HAP-1 (cell line): Measurements from ENCODE around the gene EXT2.

Source experiments
- DNase-seq, 2 experiments: peaks; one replicate each; pipeline ENCODE4 v3.0.0-alpha.2; 2016 to 2020; ENCODE audit warnings: low spot score in 2 of 2
- H3K27me3 ChIP-seq: fragments of 250-450 bp; sonication (Bioruptor Pico); 2 replicates; pipeline ENCODE4 v1.5.1; 2020; ENCODE audit warnings: low read depth, mild to moderate bottlenecking, moderate library complexity
- H3K36me3 ChIP-seq: fragments of 250-450 bp; sonication (Bioruptor Pico); replicated peaks from 2 replicates; pipeline ENCODE4 v1.5.1; 2020; ENCODE audit warnings: mild to moderate bottlenecking
- H3K4me1 ChIP-seq: fragments of 250-450 bp; sonication (Bioruptor Pico); 2 replicates; pipeline ENCODE4 v1.5.1; 2020; ENCODE audit warnings: mild to moderate bottlenecking
- H3K4me3 ChIP-seq: fragments of 250-450 bp; sonication (Bioruptor Pico); 2 replicates; pipeline ENCODE4 v1.5.1; 2020; ENCODE audit warnings: mild to moderate bottlenecking, moderate library complexity
- H3K9me3 ChIP-seq: fragments of 250-450 bp; sonication (Bioruptor Pico); 2 replicates; pipeline ENCODE4 v1.5.1; 2020; ENCODE audit warnings: mild to moderate bottlenecking, moderate library complexity
- in situ Hi-C: fragments of 300-500 bp; cut with MboI; formaldehyde crosslinking; loops from 3 replicates; pipeline ENCODE4 v1.14.3; 2020; ENCODE audit warnings: low sequenced_read_pairs, inconsistent platforms, mixed read lengths

Gene EXT2

DNA sequence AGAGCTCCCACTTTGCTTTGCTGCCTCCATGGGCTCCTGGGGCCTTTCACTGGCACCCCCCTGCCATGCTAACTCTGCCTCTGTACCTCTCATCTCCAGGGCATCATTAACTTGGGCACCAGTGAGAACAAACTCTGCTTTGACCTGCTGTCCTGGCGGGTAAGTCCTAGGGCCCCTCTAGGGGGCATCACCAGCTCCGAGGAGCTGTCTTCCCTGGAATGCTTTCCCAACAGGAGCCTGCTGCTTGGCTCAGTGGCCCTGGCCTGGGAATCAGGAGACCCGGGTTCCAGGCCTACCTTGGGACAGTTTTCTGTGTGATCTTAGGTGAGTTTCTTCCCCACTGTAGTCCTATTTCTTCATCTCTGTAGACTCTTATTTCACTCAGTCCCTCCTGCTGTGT lies 24.3 kb upstream of the EXT2 start:
- no peaks in the 10 kb centered on the region for H3K4me1 ChIP-seq
- H3K27me3 ChIP-seq, result no peaks in the 10 kb centered on the region
- no peaks in the 10 kb centered on the region for H3K9me3 ChIP-seq
- H3K36me3 ChIP-seq, result peaks cover 4% of the 10 kb centered on the region
- in situ Hi-C loops, result no loop called here
- DNase-seq, result no peak
- H3K4me3 ChIP-seq, result no peak overlapping the region

GRCh38 chr11:44072757-44073658 lies 22.5 kb upstream of the EXT2 start:
- in situ Hi-C loops, result no loop called here

DNA sequence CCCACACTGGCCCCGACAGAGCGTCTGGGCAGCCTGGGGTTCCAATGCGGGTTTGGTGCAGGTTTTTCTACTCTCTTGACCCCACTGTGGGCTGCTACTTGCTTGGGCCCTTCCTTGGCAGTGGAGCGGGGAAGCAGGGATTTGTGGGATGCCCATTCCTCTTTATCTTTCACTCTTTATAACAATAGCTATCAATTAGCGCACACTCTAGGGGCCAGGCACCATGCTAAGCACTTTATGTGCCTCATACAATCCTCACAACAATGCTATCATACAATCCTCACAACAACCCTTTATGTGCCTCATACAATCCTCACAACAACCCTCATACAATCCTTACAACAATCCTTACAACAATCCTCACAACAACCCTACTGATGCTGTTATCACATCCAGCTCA lies 16.7 kb upstream of the EXT2 start:
- Histone ChIP-seq H3K36me3 (no peaks in the 10 kb centered on the region), H3K4me3 (no peak overlapping the region), H3K27me3 (no peaks in the 10 kb centered on the region), H3K4me1 (peaks cover 3% of the 10 kb centered on the region), H3K9me3 (no peaks in the 10 kb centered on the region)
- in situ Hi-C loops, result no loop called here
- no peak for DNase-seq

More at GRCh38 chr11:44072757-44073658, 22.5 kb upstream of the EXT2 start:
- Histone ChIP-seq H3K36me3 (peaks cover 4% of the 10 kb centered on the region), H3K4me3 (no peak overlapping the region), H3K27me3 (no peaks in the 10 kb centered on the region), H3K9me3 (no peaks in the 10 kb centered on the region), H3K4me1 (peaks cover 3% of the 10 kb centered on the region)
- DNase-seq, result no peak

- no peak for DNase-seq
- H3K36me3 ChIP-seq, result no peaks in the 10 kb centered on the region
- in situ Hi-C loops, result no loop called here
- peaks cover 3% of the 10 kb centered on the region for H3K4me1 ChIP-seq
- no peak overlapping the region for H3K4me3 ChIP-seq
- no peaks in the 10 kb centered on the region for H3K9me3 ChIP-seq
- H3K27me3 ChIP-seq, result no peaks in the 10 kb centered on the region
These were observed 16.1 kb upstream of the EXT2 start for GRCh38 chr11:44079376-44079775.

GRCh38 chr11:44080951-44081350 lies 14.5 kb upstream of the EXT2 start:
- H3K4me3 ChIP-seq, result no peak overlapping the region
- H3K36me3 ChIP-seq, result no peaks in the 10 kb centered on the region
- no peak for DNase-seq
- no peaks in the 10 kb centered on the region for H3K9me3 ChIP-seq
- no peaks in the 10 kb centered on the region for H3K27me3 ChIP-seq
- in situ Hi-C loops, result no loop called here
- H3K4me1 ChIP-seq, result peaks cover 3% of the 10 kb centered on the region

- in situ Hi-C loops, result no loop called here
- DNase-seq, result no peak
- H3K36me3 ChIP-seq, result no peaks in the 10 kb centered on the region
These were observed 12.8 kb upstream of the EXT2 start for GRCh38 chr11:44082645-44083044.

GRCh38 chr11:44083433-44083832 lies 12.0 kb upstream of the EXT2 start:
- Histone ChIP-seq H3K9me3 (no peaks in the 10 kb centered on the region; the same call in 1 of the 2 replicates), H3K4me3 (no peak overlapping the region)
- in situ Hi-C loops, result no loop called here

More at GRCh38 chr11:44082645-44083044, 12.8 kb upstream of the EXT2 start:
- no peaks in the 10 kb centered on the region for H3K27me3 ChIP-seq
- no peaks in the 10 kb centered on the region; the same call in 1 of the 2 replicates for H3K9me3 ChIP-seq
- no peak overlapping the region for H3K4me3 ChIP-seq
- no peaks in the 10 kb centered on the region for H3K4me1 ChIP-seq

GRCh38 chr11:44083906-44084305 lies 11.6 kb upstream of the EXT2 start:
- H3K27me3 ChIP-seq, result no peaks in the 10 kb centered on the region
- no peak overlapping the region for H3K4me3 ChIP-seq
- in situ Hi-C loops, result no loop called here
- no peaks in the 10 kb centered on the region for H3K36me3 ChIP-seq
- DNase-seq, result no peak
- no peaks in the 10 kb centered on the region; the same call in 1 of the 2 replicates for H3K9me3 ChIP-seq
- no peaks in the 10 kb centered on the region for H3K4me1 ChIP-seq

More at GRCh38 chr11:44083433-44083832, 12.0 kb upstream of the EXT2 start:
- Histone ChIP-seq H3K4me1 (no peaks in the 10 kb centered on the region), H3K27me3 (no peaks in the 10 kb centered on the region), H3K36me3 (no peaks in the 10 kb centered on the region)
- DNase-seq, result no peak

DNA sequence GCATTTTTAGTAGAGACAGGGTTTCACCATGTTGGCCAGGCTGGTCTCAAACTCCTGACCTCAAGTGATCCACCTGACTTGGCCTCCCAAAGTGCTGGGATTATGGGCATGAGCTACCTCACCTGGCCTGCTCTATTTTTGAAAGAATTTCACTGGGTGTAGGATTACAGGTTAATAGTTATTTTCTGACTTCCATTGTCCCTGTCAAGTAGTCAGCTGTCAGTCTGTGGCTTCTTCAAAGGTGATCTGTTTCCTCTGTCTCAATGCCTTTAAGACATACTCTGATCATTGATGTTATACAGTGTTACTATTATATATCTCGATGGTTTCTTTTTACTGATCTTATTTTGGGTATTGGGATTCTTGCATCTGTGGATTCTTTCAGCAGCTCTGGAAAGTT lies 10.1 kb upstream of the EXT2 start:
- H3K4me3 ChIP-seq, result no peak overlapping the region
- H3K27me3 ChIP-seq, result no peaks in the 10 kb centered on the region
- no peak for DNase-seq
- no peaks in the 10 kb centered on the region; the same call in 1 of the 2 replicates for H3K9me3 ChIP-seq
- no peaks in the 10 kb centered on the region for H3K4me1 ChIP-seq
- in situ Hi-C loops, result no loop called here
- H3K36me3 ChIP-seq, result no peaks in the 10 kb centered on the region

DNA sequence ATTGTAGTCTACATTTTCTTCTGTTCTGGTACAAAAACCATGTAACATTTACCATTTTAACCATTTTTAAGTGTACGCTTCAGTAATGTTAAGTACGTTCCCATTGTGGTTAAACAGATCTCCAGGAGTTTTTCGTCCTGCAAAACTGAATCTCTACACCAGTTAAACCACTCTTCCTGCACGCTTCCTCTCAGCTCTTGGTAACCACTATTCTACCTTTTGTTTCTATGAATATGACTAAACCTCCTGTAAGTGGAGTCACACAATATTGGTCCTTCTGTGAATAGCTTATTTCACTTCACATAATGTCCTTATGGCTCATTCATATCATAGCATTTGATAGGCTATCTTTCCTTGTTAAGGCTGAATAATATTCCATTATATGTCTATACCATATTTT lies 7.1 kb upstream of the EXT2 start:
- no peaks in the 10 kb centered on the region for H3K4me1 ChIP-seq
- no peak for DNase-seq
- H3K27me3 ChIP-seq, result no peaks in the 10 kb centered on the region
- in situ Hi-C loops, result no loop called here
- H3K4me3 ChIP-seq, result no peak overlapping the region
- no peaks in the 10 kb centered on the region; the same call in 1 of the 2 replicates for H3K9me3 ChIP-seq
- H3K36me3 ChIP-seq, result no peaks in the 10 kb centered on the region

GRCh38 chr11:44088871-44089270 lies 6.6 kb upstream of the EXT2 start:
- in situ Hi-C loops, result no loop called here
- no peak for DNase-seq
- H3K4me1 ChIP-seq, result no peaks in the 10 kb centered on the region
- no peaks in the 10 kb centered on the region for H3K36me3 ChIP-seq
- H3K9me3 ChIP-seq, result no peaks in the 10 kb centered on the region; the same call in 1 of the 2 replicates
- H3K27me3 ChIP-seq, result no peaks in the 10 kb centered on the region
- no peak overlapping the region for H3K4me3 ChIP-seq

DNA sequence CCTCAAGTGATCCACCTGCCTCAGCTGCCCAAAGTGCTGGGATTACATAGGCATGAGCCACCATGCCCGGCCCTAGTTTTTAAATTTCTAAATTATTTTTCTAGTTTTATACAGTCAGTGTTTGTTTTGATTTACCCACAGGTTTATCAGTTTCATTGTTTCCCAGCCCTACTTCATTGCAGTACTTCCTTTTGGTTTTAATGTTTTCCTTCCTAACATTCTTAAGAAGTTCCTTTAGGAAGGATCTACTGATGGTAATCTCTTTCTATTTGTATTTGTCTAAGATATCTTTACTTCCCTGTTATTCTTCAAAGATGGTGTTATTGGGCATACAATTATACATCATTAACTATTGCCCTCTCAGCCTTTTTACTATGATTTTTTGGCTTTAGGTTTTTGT lies 4.9 kb upstream of the EXT2 start:
- Histone ChIP-seq H3K9me3 (no peaks in the 10 kb centered on the region; the same call in 1 of the 2 replicates), H3K27me3 (no peaks in the 10 kb centered on the region), H3K4me1 (no peaks in the 10 kb centered on the region), H3K36me3 (0 out of 2 replicates have a peak, but pooled peaks cover under 1% of the 10 kb centered on the region), H3K4me3 (no peak overlapping the region)
- DNase-seq, result no peak
- in situ Hi-C loops, result no loop called here

DNA sequence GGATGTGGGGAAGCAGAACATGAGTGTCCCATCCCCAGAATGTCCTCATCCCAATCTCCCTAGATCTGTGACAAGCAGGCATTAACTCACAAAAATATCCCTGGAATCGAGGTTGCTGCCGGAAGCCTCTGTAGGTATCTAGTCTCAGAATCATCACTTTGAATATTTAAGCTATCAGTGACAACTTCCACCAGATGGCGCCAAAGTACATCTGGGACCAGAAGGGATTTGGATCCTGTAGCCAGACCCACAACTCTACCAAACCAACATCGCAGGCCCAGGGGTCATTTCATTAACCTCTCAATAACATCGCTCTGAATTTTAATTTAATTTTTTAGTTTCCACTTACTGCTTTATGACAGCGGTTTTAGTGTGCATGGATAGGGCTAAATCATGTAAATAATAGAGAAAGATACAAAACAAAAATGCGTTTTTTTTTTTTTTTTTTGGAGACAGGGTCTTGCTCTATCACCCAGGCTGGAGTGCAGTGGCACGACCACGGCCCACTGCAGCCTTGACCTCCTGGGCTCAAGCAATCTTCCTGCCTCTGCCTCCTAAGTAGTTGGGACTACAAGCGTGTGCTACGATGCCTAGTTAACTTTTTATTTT lies 1.1 kb upstream of the EXT2 start:
- DNase-seq, result peak; percentile 74 to 90

More for the DNA sequence above, 1.1 kb upstream of the EXT2 start:
- H3K4me1 ChIP-seq, result peaks cover 8% of the 10 kb centered on the region
- no peaks in the 10 kb centered on the region for H3K27me3 ChIP-seq
- no peak overlapping the region for H3K4me3 ChIP-seq
- H3K36me3 ChIP-seq, result 0 out of 2 replicates have a peak, but pooled peaks cover 4% of the 10 kb centered on the region
- in situ Hi-C loops, result no loop called here
- H3K9me3 ChIP-seq, result no peaks in the 10 kb centered on the region
